Sigmoid colon (tissue), 7 donors: Measurements from ENCODE around the gene TF. TPM values are rescaled to one million over a fixed set of nuclear protein-coding genes. Genes with fewer than 3 reads are reported as not detected.
"Not testable (repeated sequence)": the region's sequence is repeated elsewhere in the genome, so short reads cannot be mapped to it uniquely, and the experiment has no call there.

Source experiments
- DNase-seq: peaks from one replicate; pipeline ENCODE4 v3.0.0-alpha.2; 2019
- H3K27ac ChIP-seq, 4 donors: fragments of 200-600 bp; sonication (generic); one replicate each; pipeline ENCODE4 v1.5.1; 2016 to 2019; ENCODE audit warnings: mild to moderate bottlenecking in 1 of 4
- H3K27me3 ChIP-seq, 3 donors: fragments of 200-600 bp; sonication (generic); one replicate each; pipeline ENCODE4 v1.5.1; 2019; ENCODE audit warnings: mild to moderate bottlenecking in 1 of 3
- H3K36me3 ChIP-seq, 4 donors: fragments of 200-600 bp; sonication (generic); one replicate each; pipeline ENCODE4 v1.5.1; 2016 to 2019
- H3K4me1 ChIP-seq, 4 donors: fragments of 200-600 bp; sonication (generic); one replicate each; pipeline ENCODE4 v1.5.1; 2017 to 2019
- H3K4me3 ChIP-seq, 4 donors: fragments of 200-600 bp; sonication (generic); one replicate each; pipeline ENCODE4 v1.5.1; 2017 to 2019; ENCODE audit warnings: mild to moderate bottlenecking in 2 of 4, moderate library complexity in 1 of 4
- H3K9me3 ChIP-seq, 4 donors: fragments of 200-600 bp in 3 of 4; sonication (generic) in 3 of 4; one replicate each; pipeline versions ENCODE4 v1.5.1 to v1.6.1; 2013 to 2019
- CTCF ChIP-seq, 4 experiments: fragments of 450-650 bp in 3 of 4; fragments of 200-600 bp in 1 of 4; IDR thresholded peaks; one replicate each; pipeline ENCODE4 v1.5.1; 2016 to 2019; ENCODE audit warnings: antibody characterized with exemption in 4 of 4, mild to moderate bottlenecking in 3 of 4, moderate library complexity in 2 of 4
- EP300 ChIP-seq, 4 donors: sonication (generic); formaldehyde crosslinking; IDR thresholded peaks; one replicate each; pipeline ENCODE4 v1.6.1; 2017; ENCODE audit warnings: antibody characterized with exemption in 4 of 4
- POLR2A ChIP-seq, 2 donors: fragments of 450-650 bp; IDR thresholded peaks; one replicate each; pipeline ENCODE4 v1.6.1; 2016; ENCODE audit warnings: antibody characterized with exemption in 2 of 2, mild to moderate bottlenecking in 2 of 2, moderate library complexity in 2 of 2
- POLR2AphosphoS5 ChIP-seq, 4 donors: sonication (generic); formaldehyde crosslinking; IDR thresholded peaks; one replicate each; pipeline ENCODE4 v1.6.1; 2017; ENCODE audit warnings: antibody characterized with exemption in 4 of 4
- WGBS, 2 donors: extraction: QIAGEN DNeasy Blood & Tissue Kit; methylation state at CpG; one replicate each; pipeline ENCODE4 v1.1.7; 2013; 5-methylcytosine and 5-hydroxymethylcytosine counted together
- intact Hi-C: fragments of 100-400 bp; cut with DNase I; formaldehyde crosslinking; loops from one replicate; pipeline ENCODE4 v1.15.1; 2023
- polyA plus RNA-seq, 3 donors: library from polyadenylated mRNA; stranded (reverse); fragments of 200-250 nt; gene quantifications; one replicate each; pipeline ENCODE4 v1.2.3, GENCODE V29; 2013
- total RNA-seq, 4 donors: library from RNA; depleted of rRNA; stranded (reverse); fragments of >200 nt; gene quantifications; one replicate each; pipeline ENCODE4 v1.1.0, GENCODE V29; 2016
- donor health status: healthy with polysubstance abuse.
- donor health status: Bipolar disorder and iron deficiency.
- donor health status: healthy.

The TF gene
- total and polyA plus RNA-seq, 7 donors = under 0.01 to 14.8 (median 1.8) TPM

DNA sequence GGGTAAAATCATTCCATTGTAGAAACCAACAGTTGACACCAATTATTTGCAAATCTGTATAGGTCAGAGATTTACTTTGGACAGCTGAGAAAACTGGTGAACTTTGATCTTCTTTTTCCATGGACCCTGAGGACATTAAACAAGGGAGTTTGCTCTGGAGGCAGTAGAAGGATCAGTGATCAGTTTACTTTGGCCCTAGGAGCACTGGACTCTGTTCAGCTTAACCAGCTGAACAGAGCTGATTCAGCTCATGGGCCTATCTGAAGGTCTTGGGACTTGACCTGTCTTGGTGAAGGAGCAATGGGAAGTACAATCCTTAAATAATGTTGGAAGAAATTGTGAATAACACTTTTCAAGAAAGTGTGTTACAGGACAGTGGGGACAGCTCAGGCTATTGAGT is 15.2 kb upstream of the TF start:
- Histone ChIP-seq H3K27ac (no peak overlapping the region), H3K4me3 (no peak overlapping the region), H3K27me3 (no peaks in the 10 kb centered on the region), H3K36me3 (no peaks in the 10 kb centered on the region), H3K9me3 (no peaks in the 10 kb centered on the region), H3K4me1 (no peaks in the 10 kb centered on the region)
- no peak for DNase-seq
- TF ChIP-seq EP300 (IDR thresholded peaks at IDR 0.05) = no peak
- TF ChIP-seq POLR2A (IDR thresholded peaks at IDR 0.05) = no peak
- no peak for TF ChIP-seq CTCF (IDR thresholded peaks at IDR 0.05)
- no peak for TF ChIP-seq POLR2AphosphoS5 (IDR thresholded peaks at IDR 0.05)
- intact Hi-C loops = no loop called here

DNA sequence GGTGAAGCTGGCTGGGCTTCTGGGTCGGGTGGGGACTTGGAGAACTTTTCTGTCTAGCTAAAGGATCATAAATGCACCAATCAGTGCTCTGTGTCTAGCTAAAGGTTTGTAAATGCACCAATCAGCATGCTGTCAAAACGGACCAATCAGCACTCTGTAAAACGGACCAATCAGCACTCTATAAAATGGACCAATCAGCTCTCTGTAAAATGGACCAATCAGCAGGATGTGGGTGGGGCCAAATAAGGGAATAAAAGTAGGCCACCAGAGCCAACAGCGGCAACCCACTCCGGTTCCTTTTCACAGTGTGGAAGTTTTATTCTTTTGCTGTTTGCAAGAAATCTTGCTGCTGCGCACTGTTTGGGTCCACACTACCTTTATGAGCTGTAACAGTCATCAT is 14.0 kb upstream of the TF start:
- H3K36me3 ChIP-seq, H3K27me3 ChIP-seq, H3K27ac ChIP-seq, DNase-seq, H3K9me3 ChIP-seq, H3K4me3 ChIP-seq, intact Hi-C loops, H3K4me1 ChIP-seq: not testable (repeated sequence)
- WGBS, 2 donors = 77 to 85% methylated on average over 6 of the region's 6 CpGs

DNA sequence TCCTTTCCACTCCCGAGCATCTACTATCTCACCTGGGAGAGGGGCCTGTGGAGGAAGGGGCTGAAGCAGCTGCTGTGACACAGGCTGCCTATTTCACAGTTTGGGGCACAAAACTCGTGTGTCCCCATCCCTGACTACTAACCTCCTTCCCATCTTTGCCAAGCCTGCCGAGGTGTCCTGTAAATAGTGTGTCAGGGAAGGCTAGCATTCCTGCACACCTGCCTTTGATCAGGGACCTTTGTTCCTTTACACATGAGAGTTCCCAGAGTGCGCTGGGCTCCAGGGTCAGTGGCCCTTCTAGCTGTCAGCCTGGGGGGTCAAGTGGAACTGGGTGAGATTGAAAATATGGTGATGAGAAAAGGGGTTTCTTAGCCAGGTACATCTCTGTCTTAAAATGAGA is 13.0 kb upstream of the TF start:
- H3K36me3 ChIP-seq = no peaks in the 10 kb centered on the region
- WGBS, 2 donors = 31 to 71% methylated on average over 4 of the region's 4 CpGs
- intact Hi-C loops = no loop called here
- H3K27ac ChIP-seq = no peak overlapping the region
- no peak overlapping the region for H3K4me3 ChIP-seq
- no peaks in the 10 kb centered on the region for H3K27me3 ChIP-seq
- TF ChIP-seq POLR2AphosphoS5 (IDR thresholded peaks at IDR 0.05) = no peak
- DNase-seq = no peak
- H3K4me1 ChIP-seq = no peaks in the 10 kb centered on the region
- no peaks in the 10 kb centered on the region for H3K9me3 ChIP-seq

DNA sequence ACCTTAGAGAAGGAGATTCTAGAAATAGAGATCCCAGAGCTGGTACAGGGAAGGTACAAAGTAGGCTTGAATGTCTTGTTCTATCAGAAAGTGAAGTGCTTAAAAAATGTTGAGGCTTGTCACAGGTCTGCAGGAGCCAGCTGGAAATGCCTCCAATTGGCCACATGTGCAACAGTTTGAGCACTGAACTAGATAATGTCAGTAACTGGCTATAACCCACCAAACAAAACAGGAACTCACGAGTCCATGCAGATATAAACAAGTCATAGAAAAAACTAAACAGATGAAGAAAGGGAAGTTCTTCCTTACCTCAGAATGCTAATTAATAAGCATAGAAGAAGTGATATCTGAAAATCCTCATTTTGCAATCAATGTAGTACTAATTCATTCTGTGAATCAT is 11.9 kb upstream of the TF start:
- Histone ChIP-seq H3K36me3 (no peaks in the 10 kb centered on the region), H3K9me3 (no peaks in the 10 kb centered on the region), H3K4me3 (no peak overlapping the region), H3K27me3 (no peaks in the 10 kb centered on the region), H3K4me1 (no peaks in the 10 kb centered on the region), H3K27ac (no peak overlapping the region)
- DNase-seq = no peak
- TF ChIP-seq EP300 (IDR thresholded peaks at IDR 0.05) (no peak), POLR2AphosphoS5 (IDR thresholded peaks at IDR 0.05) (no peak), CTCF (IDR thresholded peaks at IDR 0.05) (no peak), POLR2A (IDR thresholded peaks at IDR 0.05) (no peak)
- WGBS, 2 donors = 24 to 60% methylated on average over 1 of the region's 1 CpG
- intact Hi-C loops = no loop called here

GRCh38 chr3:133742351-133743091 is 3.7 kb upstream of the TF start:
- Histone ChIP-seq H3K27ac (no peak overlapping the region), H3K27me3 (peaks cover 0 to 20% (median 7%) of the 10 kb centered on the region in 3 donors), H3K36me3 (no peaks in the 10 kb centered on the region), H3K4me3 (no peak overlapping the region), H3K9me3 (no peaks in the 10 kb centered on the region), H3K4me1 (no peaks in the 10 kb centered on the region)
- TF ChIP-seq CTCF (IDR thresholded peaks at IDR 0.05) (no peak), POLR2AphosphoS5 (IDR thresholded peaks at IDR 0.05) (no peak), POLR2A (IDR thresholded peaks at IDR 0.05) (no peak), EP300 (IDR thresholded peaks at IDR 0.05) (no peak)
- intact Hi-C loops = no loop called here
- 40 to 52% methylated on average over 9 of the region's 9 CpGs for WGBS, 2 donors
- DNase-seq = no peak

DNA sequence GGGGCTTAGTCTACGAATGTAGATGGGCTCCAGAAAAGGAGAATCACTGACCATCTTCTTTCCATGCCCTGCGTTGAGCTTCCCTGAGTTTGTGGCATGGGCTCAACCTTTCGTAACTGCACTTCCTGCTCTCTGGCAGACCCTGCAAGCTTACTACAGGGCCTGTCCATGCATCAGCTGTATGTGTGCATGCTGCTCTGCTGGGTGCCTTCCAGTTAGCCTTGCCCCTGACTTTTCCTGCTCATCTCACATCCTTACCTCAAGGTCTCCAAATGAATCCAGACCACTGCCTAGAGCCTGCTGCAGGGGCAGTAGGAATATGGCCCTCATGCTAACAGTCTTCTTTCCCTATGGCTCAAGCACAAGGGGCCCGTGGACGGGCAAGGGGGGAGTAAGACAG is 2.0 kb upstream of the TF start:
- H3K27ac ChIP-seq = no peak overlapping the region
- intact Hi-C loops = no loop called here
- TF ChIP-seq EP300 (IDR thresholded peaks at IDR 0.05) (no peak), CTCF (IDR thresholded peaks at IDR 0.05) (no peak), POLR2AphosphoS5 (IDR thresholded peaks at IDR 0.05) (no peak), POLR2A (IDR thresholded peaks at IDR 0.05) (no peak)
- H3K4me3 ChIP-seq = no peak overlapping the region
- peaks cover 0 to 20% (median 7%) of the 10 kb centered on the region in 3 donors for H3K27me3 ChIP-seq
- DNase-seq = no peak
- WGBS, 2 donors = 75 to 85% methylated on average over 5 of the region's 5 CpGs
- no peaks in the 10 kb centered on the region for H3K4me1 ChIP-seq
- H3K9me3 ChIP-seq = no peaks in the 10 kb centered on the region
- no peaks in the 10 kb centered on the region for H3K36me3 ChIP-seq
